CD14-positive monocyte (primary cell): ENCODE results near the gene AK9. TPM values are rescaled to one million over a fixed set of nuclear protein-coding genes. Genes with fewer than 3 reads are reported as not detected.

Source experiments
- DNase-seq, 3 donors: peaks; one replicate each; pipeline ENCODE4 v3.0.0-alpha.2; 2011 to 2022
- H2AFZ ChIP-seq: 2 replicates; pipeline ENCODE4 v1.6.0; 2012; ENCODE audit warnings: mild to moderate bottlenecking, low read depth, low read length, inconsistent platforms; ENCODE audit not compliant: insufficient read depth, poor library complexity, severe bottlenecking
- H3K27ac ChIP-seq, 2 donors: 1 replicate in 1 of 2; 2 replicates in 1 of 2; pipeline ENCODE4 v1.5.1; 2012 to 2013; ENCODE audit warnings: low read length in 2 of 2, control low read depth in 1 of 2, inconsistent platforms in 1 of 2, low read depth in 1 of 2, mild to moderate bottlenecking in 1 of 2
- H3K27me3 ChIP-seq, 2 donors: one replicate each; pipeline versions ENCODE4 v1.6.0 to v1.6.1; 2011 to 2013; ENCODE audit warnings: low read length in 2 of 2; ENCODE audit not compliant: control insufficient read depth in 2 of 2, insufficient read depth in 2 of 2
- H3K36me3 ChIP-seq, 2 donors: replicated peaks in 1 of 2; 1 replicate in 1 of 2; 2 replicates in 1 of 2; pipeline versions ENCODE4 v1.5.1 to v1.6.1; 2012 to 2013; ENCODE audit warnings: low read length in 2 of 2, control low read depth in 1 of 2, inconsistent platforms in 1 of 2, mild to moderate bottlenecking in 1 of 2; ENCODE audit not compliant: insufficient read depth in 2 of 2, control insufficient read depth in 1 of 2
- H3K4me1 ChIP-seq, 2 donors: 1 replicate in 1 of 2; 2 replicates in 1 of 2; pipeline versions ENCODE4 v1.5.1 to v1.6.1; 2012 to 2013; ENCODE audit warnings: low read length in 2 of 2, control low read depth in 1 of 2, inconsistent platforms in 1 of 2, mild to moderate bottlenecking in 1 of 2, moderate library complexity in 1 of 2; ENCODE audit not compliant: insufficient read depth in 2 of 2, control insufficient read depth in 1 of 2
- H3K4me2 ChIP-seq: replicated peaks from 2 replicates; pipeline ENCODE3; 2012; ENCODE audit warnings: low read length, moderate library complexity, mild to moderate bottlenecking; ENCODE audit not compliant: poor library complexity, severe bottlenecking; ENCODE audit errors: extremely low read depth
- H3K4me3 ChIP-seq, 3 experiments: fragments of 200-600 bp in 1 of 3; sonication (generic) in 1 of 3; replicated peaks in 1 of 3; 1 replicate in 2 of 3; 2 replicates in 1 of 3; pipeline ENCODE4 v1.5.1; 2011 to 2013; ENCODE audit warnings: low read length in 3 of 3, mild to moderate bottlenecking in 3 of 3, control low read depth in 2 of 3, low read depth in 2 of 3, inconsistent platforms in 1 of 3, moderate library complexity in 1 of 3
- H3K79me2 ChIP-seq: 2 replicates; pipeline ENCODE4 v1.6.0; 2012; ENCODE audit warnings: mild to moderate bottlenecking, control low read depth, inconsistent platforms, low read length, moderate library complexity; ENCODE audit not compliant: insufficient read depth
- H3K9ac ChIP-seq: 2 replicates; pipeline ENCODE4 v1.6.0; 2017; ENCODE audit warnings: low read length, mild to moderate bottlenecking; ENCODE audit not compliant: insufficient read depth, poor library complexity, severe bottlenecking
- H3K9me3 ChIP-seq, 2 donors: replicated peaks in 1 of 2; 1 replicate in 1 of 2; 2 replicates in 1 of 2; pipeline versions ENCODE4 v1.5.1 to v1.6.1; 2012 to 2013; ENCODE audit warnings: low read length in 2 of 2, control low read depth in 1 of 2; ENCODE audit not compliant: control insufficient read depth in 1 of 2, insufficient read depth in 1 of 2
- H4K20me1 ChIP-seq: 2 replicates; pipeline ENCODE4 v1.6.0; 2012; ENCODE audit warnings: mild to moderate bottlenecking, low read length, control low read depth, moderate library complexity; ENCODE audit not compliant: insufficient read depth
- H3K27ac Mint-ChIP-seq, 7 donors: one replicate each; pipeline ENCODE4 v1.8.0; 2020; ENCODE audit warnings: mild to moderate bottlenecking in 7 of 7, mixed read lengths in 7 of 7, moderate library complexity in 6 of 7, inconsistent platforms in 2 of 7
- H3K27me3 Mint-ChIP-seq, 3 donors: one replicate each; pipeline ENCODE4 v1.8.0; 2021 to 2022; ENCODE audit warnings: low read depth in 3 of 3, mild to moderate bottlenecking in 3 of 3, mixed read lengths in 3 of 3, moderate library complexity in 3 of 3, inconsistent platforms in 1 of 3
- H3K36me3 Mint-ChIP-seq, 2 donors: one replicate each; pipeline ENCODE4 v1.8.0; 2020; ENCODE audit warnings: mixed read lengths in 2 of 2, inconsistent platforms in 1 of 2, mild to moderate bottlenecking in 1 of 2
- H3K4me1 Mint-ChIP-seq: one replicate; pipeline ENCODE4 v1.8.0; 2020; ENCODE audit warnings: mild to moderate bottlenecking, mixed read lengths
- H3K4me3 Mint-ChIP-seq, 2 donors: one replicate each; pipeline ENCODE4 v1.8.0; 2020; ENCODE audit warnings: mild to moderate bottlenecking in 2 of 2, mixed read lengths in 2 of 2, moderate library complexity in 1 of 2
- H3K9me3 Mint-ChIP-seq, 7 donors: one replicate each; pipeline ENCODE4 v1.8.0; 2020 to 2022; ENCODE audit warnings: mixed read lengths in 7 of 7, mild to moderate bottlenecking in 6 of 7, moderate library complexity in 6 of 7, inconsistent platforms in 2 of 7
- WGBS: methylation state at CpG from one replicate; pipeline ENCODE4 v1.1.5; 2013; ENCODE audit warnings: missing lambda C conversion rate; ENCODE audit not compliant: insufficient coverage; 5-methylcytosine and 5-hydroxymethylcytosine counted together
- intact Hi-C, 2 donors: fragments of 100-400 bp; cut with micrococcal nuclease; formaldehyde crosslinking; loops; one replicate each; pipeline versions ENCODE4 v1.15.0 to v1.15.1; 2023
- polyA plus RNA-seq, 3 donors: library from polyadenylated mRNA; depleted of rRNA in 1 of 3; unstranded in 2 of 3; stranded (reverse) in 1 of 3; fragments of 300-500 nt in 2 of 3; fragments of >200 nt in 1 of 3; fragmentation: Illumina TruSeq in 2 of 3; gene quantifications; 1 replicate in 2 of 3; 2 replicates in 1 of 3; pipeline ENCODE4 v1.2.3, GENCODE V29; 2012 to 2021
- TF ChIP-seq, protein P1 (sequence below): fragments of 200-600 bp; IDR thresholded peaks from one replicate; pipeline ENCODE4 v1.8.0; 2022; ENCODE audit warnings: antibody characterized with exemption, mild to moderate bottlenecking

The AK9 gene
- polyA plus RNA-seq, 3 donors, result 2.6 to 3.1 (median 2.8) TPM

DNA sequence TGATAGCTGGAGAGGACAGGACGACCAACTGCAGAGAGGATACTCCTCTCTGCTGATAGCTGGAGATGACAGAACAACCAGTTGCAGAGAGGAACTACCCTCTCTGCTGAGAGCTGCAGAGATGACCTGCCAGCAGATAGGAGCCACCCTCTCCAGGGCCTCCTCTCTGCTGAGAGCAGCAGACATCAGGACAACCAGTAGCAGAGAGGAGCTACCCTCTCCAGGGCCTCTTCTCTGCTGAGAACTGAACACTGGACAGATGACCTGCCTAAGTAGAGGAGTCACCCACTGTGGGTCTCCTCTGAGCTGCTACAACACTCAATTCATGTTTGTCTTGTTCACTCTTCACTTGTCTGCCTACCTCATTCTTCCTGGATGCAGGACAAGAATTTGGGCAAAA lies 180.6 kb downstream of the AK9 start:
- Mint-ChIP-seq H3K27ac (peak overlapping the region in 1 of 7 donors; percentile 52), H3K27me3 (no peaks in the 10 kb centered on the region)
- H4K20me1 ChIP-seq, result no peaks in the 10 kb centered on the region

DNA sequence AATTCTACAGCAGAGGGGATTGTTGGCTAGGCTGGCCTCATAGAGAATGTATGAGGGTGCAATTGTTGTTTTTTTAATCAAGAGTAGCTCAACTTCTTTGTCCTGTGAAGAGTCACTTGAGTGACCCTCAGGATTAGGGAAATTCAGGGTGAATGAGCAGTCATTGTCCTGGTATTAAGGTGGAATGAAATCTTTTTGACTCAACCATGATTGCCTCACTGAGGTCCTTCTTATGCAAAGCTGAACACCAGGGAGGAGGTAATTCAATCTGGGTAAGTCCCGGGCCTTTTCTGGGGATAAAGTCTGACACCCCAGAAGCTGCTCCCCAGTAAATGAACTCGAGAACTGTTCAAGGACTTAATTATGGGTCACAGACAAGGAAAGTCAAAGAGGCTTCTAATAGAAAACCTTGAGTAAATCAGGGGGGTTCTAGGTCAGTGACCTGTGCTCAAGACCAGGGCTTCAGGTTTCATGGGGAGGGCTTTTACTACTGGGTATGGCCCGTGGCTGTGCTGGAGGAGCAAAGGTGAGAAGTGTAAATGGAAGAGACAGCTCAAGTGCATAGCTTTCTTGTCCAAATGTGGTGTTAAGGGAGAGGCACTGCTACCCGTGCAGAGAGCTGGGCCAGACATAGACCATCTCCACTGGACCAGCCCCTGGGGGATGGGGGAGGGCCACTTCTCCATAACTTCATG lies 182.7 kb downstream of the AK9 start:
- DNase-seq, result no peak
- Mint-ChIP-seq H3K9me3 (peaks cover 0 to 8% (median 5%) of the 10 kb centered on the region in 7 donors), H3K36me3 (no peaks in the 10 kb centered on the region), H3K27me3 (no peaks in the 10 kb centered on the region), H3K4me1 (no peaks in the 10 kb centered on the region), H3K27ac (peak overlapping the region in 1 of 7 donors; percentile 57), H3K4me3 (no peak overlapping the region)
- Histone ChIP-seq H3K27ac (no peak overlapping the region), H3K27me3 (no peaks in the 10 kb centered on the region), H3K36me3 (no peaks in the 10 kb centered on the region), H3K9ac (no peak overlapping the region), H3K4me2 (no peak overlapping the region), H3K79me2 (no peaks in the 10 kb centered on the region), H3K4me1 (no peaks in the 10 kb centered on the region), H3K4me3 (no peak overlapping the region), H2AFZ (no peak overlapping the region), H4K20me1 (no peaks in the 10 kb centered on the region), H3K9me3 (peaks cover 0 to 13% of the 10 kb centered on the region in 2 donors)
- intact Hi-C loops, result no loop called here
- WGBS, result 91% methylated on average over 2 of the region's 4 CpGs
- TF ChIP-seq, protein P1, sequence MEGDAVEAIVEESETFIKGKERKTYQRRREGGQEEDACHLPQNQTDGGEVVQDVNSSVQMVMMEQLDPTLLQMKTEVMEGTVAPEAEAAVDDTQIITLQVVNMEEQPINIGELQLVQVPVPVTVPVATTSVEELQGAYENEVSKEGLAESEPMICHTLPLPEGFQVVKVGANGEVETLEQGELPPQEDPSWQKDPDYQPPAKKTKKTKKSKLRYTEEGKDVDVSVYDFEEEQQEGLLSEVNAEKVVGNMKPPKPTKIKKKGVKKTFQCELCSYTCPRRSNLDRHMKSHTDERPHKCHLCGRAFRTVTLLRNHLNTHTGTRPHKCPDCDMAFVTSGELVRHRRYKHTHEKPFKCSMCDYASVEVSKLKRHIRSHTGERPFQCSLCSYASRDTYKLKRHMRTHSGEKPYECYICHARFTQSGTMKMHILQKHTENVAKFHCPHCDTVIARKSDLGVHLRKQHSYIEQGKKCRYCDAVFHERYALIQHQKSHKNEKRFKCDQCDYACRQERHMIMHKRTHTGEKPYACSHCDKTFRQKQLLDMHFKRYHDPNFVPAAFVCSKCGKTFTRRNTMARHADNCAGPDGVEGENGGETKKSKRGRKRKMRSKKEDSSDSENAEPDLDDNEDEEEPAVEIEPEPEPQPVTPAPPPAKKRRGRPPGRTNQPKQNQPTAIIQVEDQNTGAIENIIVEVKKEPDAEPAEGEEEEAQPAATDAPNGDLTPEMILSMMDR, result no peak

More for the DNA sequence above, 180.6 kb downstream of the AK9 start:
- Histone ChIP-seq H2AFZ (no peak overlapping the region), H3K4me1 (no peaks in the 10 kb centered on the region), H3K9me3 (peaks cover 0 to 13% of the 10 kb centered on the region in 2 donors), H3K4me2 (no peak overlapping the region), H3K36me3 (no peaks in the 10 kb centered on the region), H3K27me3 (no peaks in the 10 kb centered on the region), H3K27ac (no peak overlapping the region), H3K4me3 (no peak overlapping the region), H3K79me2 (no peaks in the 10 kb centered on the region), H3K9ac (no peak overlapping the region)
- H3K4me3 Mint-ChIP-seq, result no peak overlapping the region
- TF ChIP-seq, protein P1, result no peak
- H3K36me3 Mint-ChIP-seq, result no peaks in the 10 kb centered on the region
- 88% methylated on average over 1 of the region's 1 CpG for WGBS
- H3K9me3 Mint-ChIP-seq, result peaks cover 0 to 8% (median 5%) of the 10 kb centered on the region in 7 donors
- H3K4me1 Mint-ChIP-seq, result peaks cover 2% of the 10 kb centered on the region
- intact Hi-C loops, result no loop called here
- no peak for DNase-seq
